Right forelimb (tissue), 1 donor: Measurements from ENCODE around the gene AKT1S1.

ENCODE experiments used
- DNase-seq: peaks from one replicate; pipeline ENCODE4 v3.0.0-alpha.2; 2018

The AKT1S1 gene

GRCh38 chr19:49882643-49883042 lies 5.5 kb upstream of the AKT1S1 start:
- DNase-seq = no peak

- DNase-seq = no peak
These were observed 4.7 kb upstream of the AKT1S1 start for GRCh38 chr19:49881672-49882394.

- no peak for DNase-seq
These were observed 4.0 kb upstream of the AKT1S1 start for GRCh38 chr19:49881186-49881585.

- no peak for DNase-seq
These were observed 3.2 kb upstream of the AKT1S1 start for GRCh38 chr19:49880162-49880869.

- no peak for DNase-seq
These were observed 2.2 kb upstream of the AKT1S1 start for GRCh38 chr19:49879243-49879963.

GRCh38 chr19:49878744-49879070 lies 1.6 kb upstream of the AKT1S1 start:
- DNase-seq = no peak

- no peak for DNase-seq
These were observed 956 bp upstream of the AKT1S1 start for GRCh38 chr19:49877879-49878743.

- DNase-seq = peak; percentile 98
These were observed 634 bp downstream of the AKT1S1 start for GRCh38 chr19:49876422-49877019.

- peak; percentile 84 for DNase-seq
These were observed 1.2 kb downstream of the AKT1S1 start for GRCh38 chr19:49875857-49876421.

- DNase-seq = no peak
These were observed 2.0 kb downstream of the AKT1S1 start for GRCh38 chr19:49875177-49875576.

GRCh38 chr19:49874503-49875157 lies 2.5 kb downstream of the AKT1S1 start:
- DNase-seq = no peak

GRCh38 chr19:49873834-49874233 lies 3.3 kb downstream of the AKT1S1 start:
- no peak for DNase-seq

GRCh38 chr19:49873129-49873521 lies 4.0 kb downstream of the AKT1S1 start:
- DNase-seq = no peak

GRCh38 chr19:49872245-49873128 lies 4.7 kb downstream of the AKT1S1 start:
- DNase-seq = no peak

GRCh38 chr19:49871349-49871985 lies 5.7 kb downstream of the AKT1S1 start:
- DNase-seq = no peak

GRCh38 chr19:49870309-49870901 lies 6.8 kb downstream of the AKT1S1 start:
- DNase-seq = no peak

GRCh38 chr19:49869484-49870308 lies 7.5 kb downstream of the AKT1S1 start:
- DNase-seq = peak; percentile 98

GRCh38 chr19:49869009-49869483 lies 8.1 kb downstream of the AKT1S1 start:
- DNase-seq = no peak
